ENCODE measurements around the gene COPB2. TPM values are rescaled to one million over a fixed set of nuclear protein-coding genes. Genes with fewer than 3 reads are reported as not detected.
"Not testable (repeated sequence)": the region's sequence is repeated elsewhere in the genome, so short reads cannot be mapped to it uniquely, and the experiment has no call there.

COPB2 gene
- total and polyA plus RNA-seq, 2 experiments from 2014 or later, result 156 to 170 TPM

DNA sequence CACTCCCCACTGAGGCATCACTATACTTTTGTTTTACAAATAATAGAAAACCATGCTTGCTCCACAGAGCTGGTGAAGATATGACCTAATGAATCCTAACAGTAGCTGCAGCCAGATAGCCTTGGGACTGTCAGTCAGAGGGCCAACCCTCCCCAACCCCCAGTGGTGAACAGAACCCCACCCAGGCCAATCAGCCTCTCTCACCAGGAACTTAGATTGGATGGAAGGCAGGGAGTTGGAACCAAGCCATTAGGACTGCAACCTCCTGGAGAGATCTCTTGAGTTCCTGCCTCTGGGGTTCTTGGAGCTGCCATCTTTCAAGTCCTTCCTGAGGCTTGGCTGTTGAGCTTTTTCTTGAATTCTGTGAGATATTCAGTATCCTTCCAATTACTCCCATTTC, 48.7 kb downstream of the COPB2 start:
- TF ChIP-seq EZH2 (IDR thresholded peaks at IDR 0.05; ENCODE audit: borderline replicate concordance) (no peak), EZH2phosphoT487 (IDR thresholded peaks at IDR 0.05; ENCODE audit: low read depth, severe bottlenecking, unreplicated experiment) (no peak)
- TF ChIP-seq, protein P1, sequence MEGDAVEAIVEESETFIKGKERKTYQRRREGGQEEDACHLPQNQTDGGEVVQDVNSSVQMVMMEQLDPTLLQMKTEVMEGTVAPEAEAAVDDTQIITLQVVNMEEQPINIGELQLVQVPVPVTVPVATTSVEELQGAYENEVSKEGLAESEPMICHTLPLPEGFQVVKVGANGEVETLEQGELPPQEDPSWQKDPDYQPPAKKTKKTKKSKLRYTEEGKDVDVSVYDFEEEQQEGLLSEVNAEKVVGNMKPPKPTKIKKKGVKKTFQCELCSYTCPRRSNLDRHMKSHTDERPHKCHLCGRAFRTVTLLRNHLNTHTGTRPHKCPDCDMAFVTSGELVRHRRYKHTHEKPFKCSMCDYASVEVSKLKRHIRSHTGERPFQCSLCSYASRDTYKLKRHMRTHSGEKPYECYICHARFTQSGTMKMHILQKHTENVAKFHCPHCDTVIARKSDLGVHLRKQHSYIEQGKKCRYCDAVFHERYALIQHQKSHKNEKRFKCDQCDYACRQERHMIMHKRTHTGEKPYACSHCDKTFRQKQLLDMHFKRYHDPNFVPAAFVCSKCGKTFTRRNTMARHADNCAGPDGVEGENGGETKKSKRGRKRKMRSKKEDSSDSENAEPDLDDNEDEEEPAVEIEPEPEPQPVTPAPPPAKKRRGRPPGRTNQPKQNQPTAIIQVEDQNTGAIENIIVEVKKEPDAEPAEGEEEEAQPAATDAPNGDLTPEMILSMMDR (IDR thresholded peaks at IDR 0.05; ENCODE audit: poor library complexity), result no peak
- H4K20me1 ChIP-seq (ENCODE audit: insufficient read depth, poor library complexity, severe bottlenecking), result no peaks in the 10 kb centered on the region
- H3K9me3 ChIP-seq (ENCODE audit: low read depth), result no peaks in the 10 kb centered on the region
- no peak for DNase-seq (ENCODE audit: low spot score)
- no peak overlapping the region for H2AFZ ChIP-seq
- H3K36me3 ChIP-seq (replicated peaks; ENCODE audit: insufficient read depth, low read depth), result no peaks in the 10 kb centered on the region
- H3K9me2 ChIP-seq (replicated peaks; ENCODE audit: insufficient read depth), result no peaks in the 10 kb centered on the region
- H3K27ac ChIP-seq, result no peak overlapping the region
- H3K4me1 ChIP-seq (ENCODE audit: insufficient read depth), result peaks cover 11% of the 10 kb centered on the region
- no peak overlapping the region for H3K4me2 ChIP-seq
- peaks cover 18% of the 10 kb centered on the region for H3K27me3 ChIP-seq
- peaks cover 16% of the 10 kb centered on the region for H3K79me2 ChIP-seq
- no peak overlapping the region for H3K4me3 ChIP-seq

DNA sequence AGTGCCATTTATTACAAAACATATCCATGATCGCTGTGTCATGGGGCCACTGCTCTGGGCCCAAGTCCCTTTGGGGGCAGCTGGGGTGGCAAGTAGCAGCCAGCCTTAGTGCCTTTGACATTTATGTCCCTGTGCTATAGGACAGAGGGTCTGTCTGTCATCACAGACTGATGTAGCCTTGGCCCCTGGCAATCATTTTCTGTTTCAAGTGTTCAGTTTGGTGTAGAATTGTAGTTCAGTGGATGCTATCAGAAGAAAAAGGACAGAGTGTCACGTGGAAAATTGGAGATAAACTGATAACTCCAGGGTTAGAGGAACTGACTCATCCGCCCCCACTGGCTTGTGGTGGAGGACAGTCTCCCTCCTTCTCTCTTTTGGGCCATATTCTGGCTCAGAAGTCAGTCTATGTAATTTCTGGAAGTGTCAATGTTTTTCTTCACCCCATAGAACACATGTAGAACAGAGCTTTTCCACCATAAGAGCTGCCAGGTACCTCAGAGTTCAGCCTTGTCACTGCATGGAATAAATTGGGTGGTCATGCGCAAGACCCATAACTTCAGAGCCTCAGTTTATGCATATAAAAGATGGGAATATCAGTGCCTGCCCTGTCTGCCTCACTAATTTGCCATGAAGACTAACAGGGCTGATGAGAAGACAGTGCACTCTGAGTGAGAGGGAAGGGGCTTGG, 50.1 kb downstream of the COPB2 start:
- 61% methylated on average over 4 of the region's 4 CpGs for WGBS (ENCODE audit: low lambda C conversion rate, missing lambda C conversion rate)
- H3K4me1 ChIP-seq (ENCODE audit: insufficient read depth), result no peaks in the 10 kb centered on the region

DNA sequence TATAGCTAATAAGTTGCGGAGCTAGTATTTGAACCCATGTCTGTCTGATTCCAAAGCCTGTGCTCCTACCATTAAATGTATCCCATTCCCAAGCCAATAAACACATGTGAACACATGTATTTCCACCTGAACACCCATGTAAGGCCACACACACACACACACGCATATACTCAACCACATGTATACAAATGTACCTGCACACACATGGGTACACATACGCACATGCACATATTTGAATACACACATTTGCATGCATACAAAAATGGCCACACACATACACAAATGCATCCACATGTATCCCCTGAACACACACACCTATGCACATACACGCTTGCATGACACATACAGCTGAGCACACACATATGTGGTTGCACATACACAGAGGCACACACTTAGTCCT, 51.0 kb downstream of the COPB2 start:
- no peak for DNase-seq (ENCODE audit: low spot score)
- H3K4me1 ChIP-seq (ENCODE audit: insufficient read depth), result no peaks in the 10 kb centered on the region
- no peak overlapping the region for H3K4me2 ChIP-seq
- no peaks in the 10 kb centered on the region for H3K9me2 ChIP-seq (replicated peaks; ENCODE audit: insufficient read depth)
- H3K27me3 ChIP-seq, result peaks cover 18% of the 10 kb centered on the region
- no peak overlapping the region for H3K27ac ChIP-seq
- TF ChIP-seq, protein P1 (IDR thresholded peaks at IDR 0.05; ENCODE audit: poor library complexity), result no peak
- TF ChIP-seq EZH2 (IDR thresholded peaks at IDR 0.05; ENCODE audit: borderline replicate concordance), result no peak
- no peak for TF ChIP-seq EZH2phosphoT487 (IDR thresholded peaks at IDR 0.05; ENCODE audit: low read depth, severe bottlenecking, unreplicated experiment)
- H3K36me3 ChIP-seq (replicated peaks; ENCODE audit: insufficient read depth, low read depth), result no peaks in the 10 kb centered on the region
- 94% methylated on average over 4 of the region's 4 CpGs for WGBS (ENCODE audit: low lambda C conversion rate, missing lambda C conversion rate)
- H3K79me2 ChIP-seq, result no peaks in the 10 kb centered on the region
- no peaks in the 10 kb centered on the region for H3K9me3 ChIP-seq (ENCODE audit: low read depth)
- no peaks in the 10 kb centered on the region for H4K20me1 ChIP-seq (ENCODE audit: insufficient read depth, poor library complexity, severe bottlenecking)
- no peak overlapping the region for H2AFZ ChIP-seq
- no peak overlapping the region for H3K4me3 ChIP-seq

More for the DNA sequence above, 50.1 kb downstream of the COPB2 start:
- H3K27ac ChIP-seq, result no peak overlapping the region
- no peaks in the 10 kb centered on the region for H3K9me3 ChIP-seq (ENCODE audit: low read depth)
- H2AFZ ChIP-seq, result no peak overlapping the region
- H3K27me3 ChIP-seq, result peaks cover 18% of the 10 kb centered on the region
- peaks cover 2% of the 10 kb centered on the region for H3K79me2 ChIP-seq
- no peaks in the 10 kb centered on the region for H4K20me1 ChIP-seq (ENCODE audit: insufficient read depth, poor library complexity, severe bottlenecking)
- TF ChIP-seq, protein P1 (IDR thresholded peaks at IDR 0.05; ENCODE audit: poor library complexity), result no peak
- H3K4me3 ChIP-seq, result no peak overlapping the region
- H3K9me2 ChIP-seq (replicated peaks; ENCODE audit: insufficient read depth), result no peaks in the 10 kb centered on the region
- H3K36me3 ChIP-seq (replicated peaks; ENCODE audit: insufficient read depth, low read depth), result no peaks in the 10 kb centered on the region
- no peak for DNase-seq (ENCODE audit: low spot score)
- H3K4me2 ChIP-seq, result no peak overlapping the region

DNA sequence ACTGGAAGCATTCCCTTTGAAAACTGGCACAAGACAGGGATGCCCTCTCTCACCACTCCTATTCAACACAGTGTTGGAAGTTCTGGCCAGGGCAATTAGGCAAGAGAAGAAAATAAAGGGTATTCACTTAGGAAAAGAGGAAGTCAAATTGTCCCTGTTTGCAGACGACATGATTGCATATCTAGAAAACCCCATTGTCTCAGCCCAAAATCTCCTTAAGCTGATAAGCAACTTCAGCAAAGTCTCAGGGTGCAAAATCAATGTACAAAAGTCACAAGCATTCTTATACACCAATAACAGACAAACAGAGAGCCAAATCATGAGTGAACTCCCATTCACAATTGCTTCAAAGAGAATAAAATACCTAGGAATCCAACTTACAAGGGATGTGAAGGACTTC, 54.8 kb downstream of the COPB2 start:
- not testable (repeated sequence) for H4K20me1 ChIP-seq (ENCODE audit: insufficient read depth, poor library complexity, severe bottlenecking); H3K9me2 ChIP-seq (replicated peaks; ENCODE audit: insufficient read depth); H3K36me3 ChIP-seq (replicated peaks; ENCODE audit: insufficient read depth, low read depth); DNase-seq (ENCODE audit: low spot score); H3K27ac ChIP-seq; H3K79me2 ChIP-seq; H2AFZ ChIP-seq; H3K4me2 ChIP-seq; H3K4me3 ChIP-seq; H3K4me1 ChIP-seq (ENCODE audit: insufficient read depth); H3K9me3 ChIP-seq (ENCODE audit: low read depth)
- WGBS (ENCODE audit: low lambda C conversion rate, missing lambda C conversion rate), result 71% methylated on average over 1 of the region's 1 CpG
- H3K27me3 ChIP-seq, result peaks cover 31% of the 10 kb centered on the region

Measured in hepatocyte (in vitro differentiated cells).